K562 (cell line): ENCODE results near the gene UBXN2A. TPM values are rescaled to one million over a fixed set of nuclear protein-coding genes. Genes with fewer than 3 reads are reported as not detected.

Experiments
- ADNP ChIP-seq: fragments of 200-800 bp; sonication (Bioruptor generic); IDR thresholded peaks from 2 replicates; pipeline ENCODE4 v1.6.1; 2016; ENCODE audit warnings: missing genetic modification characterization, missing compliant biosample characterization
- ARHGAP35 ChIP-seq: fragments of 450-650 bp; IDR thresholded peaks from 2 replicates; pipeline ENCODE4 v1.6.1; 2018; ENCODE audit not compliant: partially characterized antibody
- FUS ChIP-seq: fragments of 200-400 bp; formaldehyde crosslinking; optimal IDR thresholded peaks from 2 replicates; pipeline ENCODE3; 2017; ENCODE audit warnings: low read depth, low read length
- HDAC6 ChIP-seq: IDR thresholded peaks from 2 replicates; pipeline ENCODE4 v1.6.1; 2012; ENCODE audit warnings: low read depth, mild to moderate bottlenecking, control low read depth, inconsistent platforms, low read length, moderate library complexity
- NCOA6 ChIP-seq: fragments of 450-650 bp; IDR thresholded peaks from 2 replicates; pipeline ENCODE4 v1.6.1; 2017; ENCODE audit warnings: mild to moderate bottlenecking
- NR1H2 ChIP-seq: sonication (generic); formaldehyde crosslinking; IDR thresholded peaks from 2 replicates; pipeline ENCODE4 v1.4.0; 2020; ENCODE audit warnings: mild to moderate bottlenecking, missing genetic modification reagents
- PTTG1 ChIP-seq: fragments of 450-650 bp; IDR thresholded peaks from 2 replicates; pipeline ENCODE4 v1.6.1; 2016; ENCODE audit warnings: low read depth, mild to moderate bottlenecking, missing genetic modification characterization, missing compliant biosample characterization
- PYGO2 ChIP-seq: fragments of 450-650 bp; IDR thresholded peaks from 2 replicates; pipeline ENCODE4 v1.6.1; 2016; ENCODE audit warnings: mild to moderate bottlenecking, missing genetic modification characterization, moderate library complexity, missing compliant biosample characterization
- SIX5 ChIP-seq, 2 experiments: IDR thresholded peaks; 2 replicates each; pipeline ENCODE4 v1.6.1; 2011; ENCODE audit warnings: low read length in 2 of 2, borderline replicate concordance in 1 of 2, low read depth in 1 of 2, mild to moderate bottlenecking in 1 of 2, moderate library complexity in 1 of 2; ENCODE audit not compliant: insufficient read depth in 1 of 2
- TAF15 ChIP-seq: fragments of 200-400 bp; formaldehyde crosslinking; IDR thresholded peaks from 2 replicates; pipeline ENCODE4 v1.6.1; 2017; ENCODE audit warnings: mild to moderate bottlenecking, low read depth, low read length, moderate library complexity
- XRCC3 ChIP-seq: fragments of 450-650 bp; IDR thresholded peaks from 2 replicates; pipeline ENCODE4 v1.6.1; 2017; ENCODE audit warnings: mild to moderate bottlenecking, moderate library complexity
- XRCC4 ChIP-seq: IDR thresholded peaks from one replicate; pipeline ENCODE4 v1.6.1; 2011; ENCODE audit not compliant: insufficient read depth, insufficient read length; ENCODE audit errors: extremely low read depth
- ZBTB40 ChIP-seq, 2 experiments: fragments of 450-650 bp in 1 of 2; sonication (generic) in 1 of 2; formaldehyde crosslinking in 1 of 2; IDR thresholded peaks; 2 replicates each; pipeline versions ENCODE4 v1.7.1 to v1.9.0; 2016 to 2022; ENCODE audit warnings: inconsistent platforms in 1 of 2, mild to moderate bottlenecking in 1 of 2, missing genetic modification reagents in 1 of 2
- ZC3H4 ChIP-seq: sonication (generic); formaldehyde crosslinking; IDR thresholded peaks from 2 replicates; pipeline ENCODE4 v1.9.0; 2021; ENCODE audit warnings: missing genetic modification reagents, borderline replicate concordance
- ZNF140 ChIP-seq: fragments of 250-450 bp; sonication (Bioruptor Pico); IDR thresholded peaks from 2 replicates; pipeline ENCODE4 v1.8.0; 2021; ENCODE audit warnings: moderate library complexity, mild to moderate bottlenecking, inconsistent platforms
- ZNF584 ChIP-seq: fragments of 200-800 bp; sonication (Bioruptor generic); IDR thresholded peaks from 2 replicates; pipeline ENCODE4 v1.6.1; 2016; ENCODE audit warnings: low read depth, mild to moderate bottlenecking, missing genetic modification characterization, missing compliant biosample characterization
- polyA plus RNA-seq, 8 experiments: library from polyadenylated mRNA; depleted of rRNA in 4 of 8; stranded (reverse) in 5 of 8; unstranded in 3 of 8; fragments of >200 nt; fragmentation: Nextera tagmentation in 2 of 8; fragmentation: Illumina TruSeq in 1 of 8; extraction: Ambion mirVana in 2 of 8; extraction: Trizol in 1 of 8; gene quantifications; 2 replicates each; pipeline versions ENCODE4 v1.2.1 to v1.2.3, GENCODE V29; 2011 to 2014; ENCODE audit warnings: inconsistent platforms in 1 of 8, missing spikeins in 1 of 8
- total RNA-seq, 7 experiments: library from RNA; depleted of rRNA in 6 of 7; stranded (reverse); fragments of >200 nt in 6 of 7; fragmentation: Illumina TruSeq in 2 of 7; extraction: Trizol in 2 of 7; gene quantifications; 2 replicates each; pipeline versions ENCODE4 v1.2.1 to v1.2.3, GENCODE V29; 2011 to 2021; ENCODE audit warnings: low replicate concordance in 1 of 7
- TF ChIP-seq, protein P1 (sequence below): fragments of 250-450 bp; sonication (Bioruptor Pico); IDR thresholded peaks from 2 replicates; pipeline ENCODE4 v1.5.0; 2020; ENCODE audit warnings: mild to moderate bottlenecking

The UBXN2A gene
- total and polyA plus RNA-seq, 9 of the 15 experiments (the other 6 are each of a cell fraction or from before 2014, with no cell fraction given) = 3.4 to 25.6 (median 16.0) TPM

DNA sequence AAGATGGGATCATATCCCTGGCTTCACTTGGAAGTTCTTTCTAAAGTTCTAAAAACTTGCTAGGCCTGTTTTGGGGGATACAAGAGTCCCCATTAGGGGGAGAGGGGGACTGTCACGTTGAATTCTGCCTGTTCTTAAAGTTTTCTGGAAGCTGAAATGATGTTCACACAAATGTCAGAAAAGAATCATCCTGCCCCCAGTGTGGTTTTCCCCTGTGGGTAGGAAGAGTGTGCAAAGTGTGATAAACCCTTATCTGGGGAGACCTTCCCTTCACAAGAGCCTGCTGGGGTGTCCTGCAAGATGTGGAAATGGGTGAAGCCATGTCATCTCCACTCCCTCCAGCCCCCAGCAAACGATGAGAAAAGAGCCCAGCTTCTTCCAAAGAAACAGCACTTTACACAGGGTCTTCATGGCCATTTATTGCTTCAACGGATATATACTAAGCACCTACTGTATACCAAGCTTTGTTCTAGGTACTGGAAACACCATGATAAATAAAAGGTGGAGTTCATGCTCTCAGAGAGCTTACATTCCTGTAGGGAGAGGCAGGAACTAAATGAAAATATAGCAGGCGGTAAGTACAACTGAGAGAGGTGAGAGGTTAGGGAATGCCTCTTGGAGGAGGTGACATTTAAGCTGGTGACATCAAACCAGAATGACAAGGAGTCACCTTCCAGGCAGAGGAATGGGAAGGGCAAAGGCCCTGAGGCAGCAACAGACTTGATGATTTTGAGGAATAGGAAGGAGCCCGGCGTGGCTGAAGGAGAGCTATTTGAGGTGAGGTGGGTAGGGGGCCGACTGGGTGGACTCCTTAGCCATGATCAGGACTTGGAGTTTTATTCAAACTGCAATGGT is 71.2 kb downstream of the UBXN2A start (continued):
- TF ChIP-seq PTTG1 (no peak; the same call in 1 of the 2 replicates), ADNP (tag) (peak; percentile 51; the same call in 1 of the 2 replicates), ZC3H4 (CRISPR knock-in tag) (no peak), ZBTB40 (IDR thresholded peaks at IDR 0.05) (peak; percentile 75), ZBTB40 (CRISPR knock-in tag; IDR thresholded peaks at IDR 0.05) (no peak), XRCC4 (no peak), XRCC3 (no peak), TAF15 (no peak), FUS (no peak), ZNF140 (CRISPR knock-in tag) (no peak), PYGO2 (tag) (0 out of 2 replicates have a peak, but pooled peaks have one; percentile 58), NCOA6 (0 out of 2 replicates have a peak, but pooled peaks have one; percentile 34), ARHGAP35 (no peak), ZNF584 (peak; percentile 46; the same call in 1 of the 2 replicates), NR1H2 (CRISPR knock-in tag) (no peak), SIX5 (IDR thresholded peaks at IDR 0.05; ENCODE audit: borderline replicate concordance in 1 of 2, insufficient read depth in 1 of 2, low read depth in 1 of 2, low read length in 2 of 2) (no peak), HDAC6 (no peak)
- TF ChIP-seq, protein P1, sequence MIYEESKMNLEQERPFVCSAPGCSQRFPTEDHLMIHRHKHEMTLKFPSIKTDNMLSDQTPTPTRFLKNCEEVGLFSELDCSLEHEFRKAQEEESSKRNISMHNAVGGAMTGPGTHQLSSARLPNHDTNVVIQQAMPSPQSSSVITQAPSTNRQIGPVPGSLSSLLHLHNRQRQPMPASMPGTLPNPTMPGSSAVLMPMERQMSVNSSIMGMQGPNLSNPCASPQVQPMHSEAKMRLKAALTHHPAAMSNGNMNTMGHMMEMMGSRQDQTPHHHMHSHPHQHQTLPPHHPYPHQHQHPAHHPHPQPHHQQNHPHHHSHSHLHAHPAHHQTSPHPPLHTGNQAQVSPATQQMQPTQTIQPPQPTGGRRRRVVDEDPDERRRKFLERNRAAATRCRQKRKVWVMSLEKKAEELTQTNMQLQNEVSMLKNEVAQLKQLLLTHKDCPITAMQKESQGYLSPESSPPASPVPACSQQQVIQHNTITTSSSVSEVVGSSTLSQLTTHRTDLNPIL (CRISPR knock-in tag) = 0 out of 2 replicates have a peak, but pooled peaks have one; percentile 38
